ENCODE measurements around the gene ZNF333. TPM values are rescaled to one million over a fixed set of nuclear protein-coding genes. Genes with fewer than 3 reads are reported as not detected.

ZNF333 gene
- 4.9 and 7.6 TPM in 2 replicates for total RNA-seq

GRCh38 chr19:14689598-14690503, at the start of gene ZNF333:
Gene ZNF333, plus strand, starts transcription at chr19:14690048. Its CDS starts 3,444 bp downstream, at chr19:14693492.

GRCh38 chr19:14674764-14675163, 15.1 kb upstream of the ZNF333 start, which contains the start of gene ADGRE3:
Gene ADGRE3, minus strand, starts transcription at chr19:14674844. Its CDS starts 74 bp downstream, at chr19:14674770.

GRCh38 chr19:14778110-14778845, 88.4 kb downstream of the ZNF333 start, which contains the start of gene ADGRE2:
Gene ADGRE2, minus strand, starts transcription at chr19:14778560. Its CDS starts 1,804 bp downstream, at chr19:14776756.

Other genes starting within 250 kb of the ZNF333 start
- 0.86 and 0.89 TPM in 2 replicates for gene PTGER1, start 214.7 kb upstream of the ZNF333 start, total RNA-seq
- 186 and 203 TPM in 2 replicates for gene GIPC1, start 193.9 kb upstream of the ZNF333 start, total RNA-seq
- gene DNAJB1, start 171.7 kb upstream of the ZNF333 start, total RNA-seq = 81.3 and 100.0 TPM in 2 replicates
- gene TECR, start 160.5 kb upstream of the ZNF333 start, total RNA-seq = 87.9 and 101 TPM in 2 replicates
- 304 and 329 TPM in 2 replicates for gene NDUFB7, start 118.0 kb upstream of the ZNF333 start, total RNA-seq
- not detected in 2 replicates for gene CLEC17A, start 107.0 kb upstream of the ZNF333 start, total RNA-seq
- not detected in 2 replicates for gene ADGRE3, start 15.2 kb upstream of the ZNF333 start, total RNA-seq
- 1.7 and 6.6 TPM in 2 replicates for gene ADGRE2, start 88.5 kb downstream of the ZNF333 start, total RNA-seq
- gene OR7A5, start 145.1 kb downstream of the ZNF333 start, total RNA-seq = not detected in 2 replicates
- gene OR7C1, start 145.1 kb downstream of the ZNF333 start, total RNA-seq = not detected in 2 replicates
- gene OR7A10, start 158.9 kb downstream of the ZNF333 start, total RNA-seq = not detected in 2 replicates
- not detected in 2 replicates for gene OR7A17, start 196.1 kb downstream of the ZNF333 start, total RNA-seq

All from myometrial cell (primary cell).